ENCODE results near the gene POFUT1.
"Not testable (repeated sequence)": the region's sequence is repeated elsewhere in the genome, so short reads cannot be mapped to it uniquely, and the experiment has no call there.

DNA sequence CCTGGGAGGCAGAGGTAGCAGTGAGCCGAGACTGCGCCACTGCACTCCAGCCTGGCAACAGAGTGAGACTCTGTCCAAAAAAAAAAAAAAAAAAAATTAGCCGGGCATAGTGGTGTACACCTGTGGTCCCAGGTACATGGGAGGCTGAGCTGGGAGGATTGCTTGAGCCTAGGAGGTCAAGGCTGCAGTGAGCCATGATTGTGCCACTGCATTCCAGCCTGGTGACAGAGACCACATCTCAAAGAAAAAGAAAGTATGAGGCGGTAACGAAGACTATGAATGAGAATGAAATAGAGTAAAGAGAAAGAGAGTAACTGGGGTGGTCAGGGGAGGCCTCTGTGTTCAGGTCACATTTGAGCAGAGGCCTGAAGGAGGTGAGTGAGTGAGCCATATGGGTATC lies 38.5 kb downstream of the POFUT1 start:
- TF ChIP-seq CTCF, POLR2A, POLR2AphosphoS5, EP300 (IDR thresholded peaks at IDR 0.05): not testable (repeated sequence)

Data from gastroesophageal sphincter (tissue), 3 donors.